Measurements from ENCODE around the gene GATD1.

- TF ChIP-seq CTCF (IDR thresholded peaks at IDR 0.05; ENCODE audit: poor library complexity, severe bottlenecking), result no peak
- TF ChIP-seq EP300 (conservative IDR thresholded peaks at IDR 0.05; ENCODE audit: poor library complexity, severe bottlenecking), result no peak
- no peak for TF ChIP-seq EZH2 (IDR thresholded peaks at IDR 0.05; ENCODE audit: borderline replicate concordance, insufficient read depth, low read length, poor library complexity, severe bottlenecking)
- no peak for TF ChIP-seq TAF1 (IDR thresholded peaks at IDR 0.05; ENCODE audit: low read depth)
- TF ChIP-seq MXI1 (conservative IDR thresholded peaks at IDR 0.05; ENCODE audit: poor library complexity, severe bottlenecking), result no peak
Observed at GRCh38 chr11:812390-812789, 35.1 kb upstream of the GATD1 start.

All from neural cell (in vitro differentiated cells).